ENCODE results near the gene PADI1.

The PADI1 gene

GRCh38 chr1:17278996-17279830, 74.3 kb downstream of the PADI1 start:
- Histone ChIP-seq H3K27me3 (ENCODE audit: insufficient read depth, low read depth, severe bottlenecking) (no peaks in the 10 kb centered on the region), H3K27ac (no peak overlapping the region), H3K36me3 (no peaks in the 10 kb centered on the region), H3K4me3 (ENCODE audit: low read depth, low read length) (no peak overlapping the region), H3K9me3 (ENCODE audit: severe bottlenecking) (no peaks in the 10 kb centered on the region)
- peak; percentile 30 for DNase-seq
- TF ChIP-seq CTCF (IDR thresholded peaks at IDR 0.05; ENCODE audit: low read depth, low read length), result no peak

GRCh38 chr1:17280436-17280835, 75.5 kb downstream of the PADI1 start:
- Histone ChIP-seq H3K27me3 (ENCODE audit: insufficient read depth, low read depth, severe bottlenecking) (no peaks in the 10 kb centered on the region), H3K4me3 (ENCODE audit: low read depth, low read length) (no peak overlapping the region), H3K27ac (no peak overlapping the region), H3K36me3 (no peaks in the 10 kb centered on the region), H3K9me3 (ENCODE audit: severe bottlenecking) (no peaks in the 10 kb centered on the region)
- no peak for DNase-seq
- no peak for TF ChIP-seq CTCF (IDR thresholded peaks at IDR 0.05; ENCODE audit: low read depth, low read length)

- H3K27me3 ChIP-seq (ENCODE audit: insufficient read depth, low read depth, severe bottlenecking), result no peaks in the 10 kb centered on the region
- no peak overlapping the region for H3K4me3 ChIP-seq (ENCODE audit: low read depth, low read length)
- no peaks in the 10 kb centered on the region for H3K9me3 ChIP-seq (ENCODE audit: severe bottlenecking)
- no peak for TF ChIP-seq CTCF (IDR thresholded peaks at IDR 0.05; ENCODE audit: low read depth, low read length)
- no peak overlapping the region for H3K27ac ChIP-seq
- no peak for DNase-seq
- no peaks in the 10 kb centered on the region for H3K36me3 ChIP-seq
Measured at GRCh38 chr1:17280894-17281293, 76.0 kb downstream of the PADI1 start.

GRCh38 chr1:17281775-17282181, 76.8 kb downstream of the PADI1 start:
- no peak for DNase-seq
- Histone ChIP-seq H3K9me3 (ENCODE audit: severe bottlenecking) (no peaks in the 10 kb centered on the region), H3K36me3 (no peaks in the 10 kb centered on the region), H3K27ac (no peak overlapping the region), H3K4me3 (ENCODE audit: low read depth, low read length) (no peak overlapping the region), H3K27me3 (ENCODE audit: insufficient read depth, low read depth, severe bottlenecking) (no peaks in the 10 kb centered on the region)
- no peak for TF ChIP-seq CTCF (IDR thresholded peaks at IDR 0.05; ENCODE audit: low read depth, low read length)

- H3K9me3 ChIP-seq (ENCODE audit: severe bottlenecking), result no peaks in the 10 kb centered on the region
- DNase-seq, result no peak
- TF ChIP-seq CTCF (IDR thresholded peaks at IDR 0.05; ENCODE audit: low read depth, low read length), result no peak
- H3K27me3 ChIP-seq (ENCODE audit: insufficient read depth, low read depth, severe bottlenecking), result no peaks in the 10 kb centered on the region
- no peak overlapping the region for H3K4me3 ChIP-seq (ENCODE audit: low read depth, low read length)
- no peaks in the 10 kb centered on the region for H3K36me3 ChIP-seq
- no peak overlapping the region for H3K27ac ChIP-seq
Measured at GRCh38 chr1:17282836-17283235, 77.9 kb downstream of the PADI1 start.

- no peak overlapping the region for H3K27ac ChIP-seq
- no peaks in the 10 kb centered on the region for H3K27me3 ChIP-seq (ENCODE audit: insufficient read depth, low read depth, severe bottlenecking)
- H3K9me3 ChIP-seq (ENCODE audit: severe bottlenecking), result no peaks in the 10 kb centered on the region
- no peak for TF ChIP-seq CTCF (IDR thresholded peaks at IDR 0.05; ENCODE audit: low read depth, low read length)
- DNase-seq, result no peak
- no peak overlapping the region for H3K4me3 ChIP-seq (ENCODE audit: low read depth, low read length)
- H3K36me3 ChIP-seq, result no peaks in the 10 kb centered on the region
Measured at GRCh38 chr1:17286646-17287045, 81.7 kb downstream of the PADI1 start.

All from WERI-Rb-1 (cell line).